ENCODE data around the gene EVPL. TPM values are rescaled to one million over a fixed set of nuclear protein-coding genes. Genes with fewer than 3 reads are reported as not detected.

EVPL gene
- total and polyA plus RNA-seq, 2 of the 13 experiments (the other 11 are each of a cell fraction or from before 2014, with no cell fraction given) = 2.1 to 8.2 TPM

GRCh38 chr17:75979705-75980187 lies 47.4 kb downstream of the EVPL start:
- H3K4me1 ChIP-seq (ENCODE audit: insufficient read depth, low read length) = peaks cover 80% of the 10 kb centered on the region
- POLR2A ChIA-PET = interaction anchor here (1.0 to 11.5 kb wide), 3 partner anchors 19 to 103 kb away, joined by 3 to 481 read pairs (median 4); partner anchors contain the start of gene CDK3
- H3K36me3 ChIP-seq (replicated peaks in 1 of 2; ENCODE audit: control insufficient read depth in 1 of 2, insufficient read depth in 2 of 2, low read length in 2 of 2) = no peaks in the 10 kb centered on the region; a peak in 1 of 5 replicates
- TSS peak; percentile 76 for BruUV-seq (replicated peaks)
- in situ Hi-C loops (cut with HindIII; ENCODE audit: extremely low pct_ligation_motif_present, low pct_unique_long_range_greater_than_20kb) = no loop called here
- peak; percentile 53 for ATAC-seq
- H3K27ac ChIP-seq (ENCODE audit: extremely low read length, insufficient read depth, low read length) = peak overlapping the region; percentile 99
- CTCF ChIA-PET (ENCODE audit: low intra/inter-chr PET ratio, low total read pairs) = interaction anchor here (1.4 kb wide), 1 partner anchor 26 kb away, joined by 4 read pairs; no protein-coding TSS in a partner anchor
- H3K27me3 ChIP-seq (ENCODE audit: control insufficient read depth in 1 of 2, insufficient read depth in 2 of 2, low read length in 2 of 2) = no peaks in the 10 kb centered on the region; a peak in 1 of 5 replicates
- peaks cover 3% of the 10 kb centered on the region; the same call in 1 of the 2 replicates for H4K20me1 ChIP-seq (ENCODE audit: insufficient read depth, low read length)
- no peaks in the 10 kb centered on the region for H3K9me3 ChIP-seq (ENCODE audit: low read length)
- no peak for DNase-seq (ENCODE audit: low spot score)
- intact Hi-C loops (cut with micrococcal nuclease; ENCODE audit: unreplicated experiment) = loop anchor here (1.0 to 2.0 kb wide), 3 partner anchors 14 to 75 kb away; partner anchors contain the start of gene MRPL38
- 1% methylated on average over 12 of the region's 19 CpGs for WGBS (ENCODE audit: low lambda C conversion rate)
- peak overlapping the region; percentile 74 to 98 (median 93) for H3K4me3 ChIP-seq (replicated peaks in 1 of 3; ENCODE audit: insufficient read depth in 1 of 3, low read depth in 2 of 3, low read length in 3 of 3)
- H3K9ac ChIP-seq (ENCODE audit: insufficient read depth, low read depth, low read length) = peak overlapping the region; percentile 91
- FAIRE-seq = no peak
- H2AFZ ChIP-seq (ENCODE audit: low read length) = no peak overlapping the region
- H3K79me2 ChIP-seq (ENCODE audit: insufficient read depth, low read length) = peaks cover 38% of the 10 kb centered on the region
- peak overlapping the region; percentile 87 for H3K4me2 ChIP-seq (ENCODE audit: low read depth, low read length)
- TF ChIP-seq ZNF446 (CRISPR knock-in tag; IDR thresholded peaks at IDR 0.05) = peak; percentile 88; the same call in 1 of the 2 replicates
- no peak for TF ChIP-seq MAFF (IDR thresholded peaks at IDR 0.05; ENCODE audit: low read depth, low read length)
- no peak for TF ChIP-seq ISX (CRISPR knock-in tag; conservative IDR thresholded peaks at IDR 0.05)
- no peak for TF ChIP-seq TRIM24 (CRISPR knock-in tag; IDR thresholded peaks at IDR 0.05)
- TF ChIP-seq ZBTB8A (CRISPR knock-in tag; IDR thresholded peaks at IDR 0.05; ENCODE audit: borderline replicate concordance, low read depth) = peak; percentile 21; the same call in 1 of the 2 replicates
- TF ChIP-seq ZNF513 (CRISPR knock-in tag; conservative IDR thresholded peaks at IDR 0.05) = no peak
- TF ChIP-seq ZNF235 (CRISPR knock-in tag; IDR thresholded peaks at IDR 0.05; ENCODE audit: borderline replicate concordance) = 0 out of 2 replicates have a peak, but pooled peaks have one; percentile 53
- 0 out of 2 replicates have a peak, but pooled peaks have one; percentile 10 for TF ChIP-seq TSC22D2 (CRISPR knock-in tag; IDR thresholded peaks at IDR 0.05; ENCODE audit: borderline replicate concordance)
- no peak for TF ChIP-seq RARG (CRISPR knock-in tag; IDR thresholded peaks at IDR 0.05; ENCODE audit: low read depth)
- no peak for TF ChIP-seq SUZ12 (IDR thresholded peaks at IDR 0.05; ENCODE audit: low read depth, low read length)
- TF ChIP-seq ZNF318 (CRISPR knock-in tag; IDR thresholded peaks at IDR 0.05) = no peak
- TF ChIP-seq TEAD3 (CRISPR knock-in tag; optimal IDR thresholded peaks at IDR 0.05; ENCODE audit: borderline replicate concordance) = no peak
- TF ChIP-seq ZNF580 (CRISPR knock-in tag; IDR thresholded peaks at IDR 0.05; ENCODE audit: borderline replicate concordance, low read depth) = 0 out of 2 replicates have a peak, but pooled peaks have one; percentile 7

Measured in HepG2 (cell line).